ENCODE results near the gene CAPN13.

Gene CAPN13

GRCh38 chr2:30681022-30681421, 126.2 kb downstream of the CAPN13 start:
- Histone ChIP-seq H3F3A (ENCODE audit: insufficient read depth, low read length) (no peaks in the 10 kb centered on the region), H3K4me1 (ENCODE audit: low read length) (no peaks in the 10 kb centered on the region), H3K9me3 (replicated peaks; ENCODE audit: insufficient read depth, low read length) (no peaks in the 10 kb centered on the region), H3K9me2 (replicated peaks; ENCODE audit: insufficient read depth, low read length) (no peaks in the 10 kb centered on the region), H3K36me3 (replicated peaks; ENCODE audit: insufficient read depth, low read length) (no peaks in the 10 kb centered on the region), H3K27ac (ENCODE audit: low read length) (no peak overlapping the region), H3K9ac (ENCODE audit: low read length) (no peak overlapping the region), H3K4me3 (ENCODE audit: low read length) (no peak overlapping the region), H3K27me3 (replicated peaks; ENCODE audit: insufficient read depth, low read length) (no peaks in the 10 kb centered on the region), H3K79me2 (ENCODE audit: low read length) (no peaks in the 10 kb centered on the region), H2AFZ (ENCODE audit: low read length) (no peak overlapping the region), H3K4me2 (ENCODE audit: low read depth, low read length) (no peak overlapping the region), H4K20me1 (ENCODE audit: insufficient read depth, low read length) (no peaks in the 10 kb centered on the region)
- no peak for TF ChIP-seq CTCF (IDR thresholded peaks at IDR 0.05; ENCODE audit: low read length)
- TF ChIP-seq EZH2phosphoT487 (IDR thresholded peaks at IDR 0.05; ENCODE audit: low read length), result no peak
- TF ChIP-seq EZH2 (optimal IDR thresholded peaks at IDR 0.05; ENCODE audit: low read depth, low read length), result no peak
- DNase-seq, result no peak

DNA sequence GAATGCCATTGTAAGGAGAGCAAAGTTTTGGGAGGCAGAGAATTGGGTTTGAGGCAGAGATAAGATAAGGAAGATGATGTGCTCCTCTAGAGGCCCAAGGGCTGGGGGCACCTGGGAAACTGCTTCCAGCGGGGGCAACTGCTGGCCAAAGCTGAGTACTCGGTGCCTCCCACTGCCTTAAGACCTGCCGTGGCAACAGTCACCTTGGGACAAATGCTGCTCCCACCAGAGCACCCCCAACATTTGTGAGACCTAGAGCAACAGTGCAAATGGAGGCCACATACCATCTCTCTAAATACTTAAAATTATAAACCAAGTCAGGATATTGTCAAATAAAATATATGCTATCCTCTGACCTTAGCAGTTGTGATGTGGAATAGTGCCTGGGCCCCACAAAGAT, 127.1 kb downstream of the CAPN13 start:
- no peaks in the 10 kb centered on the region for H3K27me3 ChIP-seq (replicated peaks; ENCODE audit: insufficient read depth, low read length)
- H4K20me1 ChIP-seq (ENCODE audit: insufficient read depth, low read length), result no peaks in the 10 kb centered on the region
- DNase-seq, result no peak
- H2AFZ ChIP-seq (ENCODE audit: low read length), result no peak overlapping the region
- H3K4me1 ChIP-seq (ENCODE audit: low read length), result no peaks in the 10 kb centered on the region
- H3F3A ChIP-seq (ENCODE audit: insufficient read depth, low read length), result no peaks in the 10 kb centered on the region
- H3K4me3 ChIP-seq (ENCODE audit: low read length), result no peak overlapping the region
- no peaks in the 10 kb centered on the region for H3K9me3 ChIP-seq (replicated peaks; ENCODE audit: insufficient read depth, low read length)
- no peak overlapping the region for H3K4me2 ChIP-seq (ENCODE audit: low read depth, low read length)
- TF ChIP-seq CTCF (IDR thresholded peaks at IDR 0.05; ENCODE audit: low read length) (no peak), EZH2 (optimal IDR thresholded peaks at IDR 0.05; ENCODE audit: low read depth, low read length) (no peak), EZH2phosphoT487 (IDR thresholded peaks at IDR 0.05; ENCODE audit: low read length) (no peak)
- H3K79me2 ChIP-seq (ENCODE audit: low read length), result no peaks in the 10 kb centered on the region
- H3K27ac ChIP-seq (ENCODE audit: low read length), result no peak overlapping the region
- no peak overlapping the region for H3K9ac ChIP-seq (ENCODE audit: low read length)
- H3K9me2 ChIP-seq (replicated peaks; ENCODE audit: insufficient read depth, low read length), result no peaks in the 10 kb centered on the region
- H3K36me3 ChIP-seq (replicated peaks; ENCODE audit: insufficient read depth, low read length), result no peaks in the 10 kb centered on the region

DNA sequence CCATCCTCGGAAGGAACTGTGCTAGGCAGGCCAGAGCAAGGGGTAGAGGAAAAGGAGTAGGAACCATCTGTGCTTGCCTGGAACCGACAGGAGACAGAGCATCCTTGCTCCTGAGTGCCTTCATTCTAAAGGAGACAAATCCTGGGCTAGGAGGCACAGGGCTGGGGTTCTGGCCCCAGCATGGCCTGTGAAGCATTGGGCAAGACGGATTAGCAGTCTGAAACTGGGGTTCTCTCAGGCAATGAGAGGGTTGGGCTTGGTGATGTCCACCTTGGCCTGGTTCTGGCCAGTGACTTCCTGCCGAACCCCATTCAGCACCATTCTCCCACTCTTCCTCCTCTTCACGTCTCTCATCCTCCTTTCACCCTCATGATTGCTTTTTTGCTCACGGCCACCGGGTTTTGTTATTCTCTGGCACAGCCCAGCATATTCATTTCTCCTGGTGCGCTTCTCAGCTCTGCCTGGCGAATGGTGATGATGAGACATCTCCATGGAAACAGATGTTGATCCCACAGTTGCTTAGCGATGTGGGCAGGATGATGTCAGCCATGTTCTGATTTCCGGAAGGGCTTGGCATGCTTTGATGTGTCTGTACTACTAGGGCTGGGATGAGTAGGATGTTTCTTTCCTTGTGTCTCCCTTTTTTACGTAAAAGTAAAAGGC, 127.7 kb downstream of the CAPN13 start:
- Histone ChIP-seq H3K9ac (ENCODE audit: low read length) (no peak overlapping the region), H3K4me1 (ENCODE audit: low read length) (no peaks in the 10 kb centered on the region), H3K27ac (ENCODE audit: low read length) (no peak overlapping the region), H3K4me3 (ENCODE audit: low read length) (no peak overlapping the region), H3K79me2 (ENCODE audit: low read length) (no peaks in the 10 kb centered on the region), H3K4me2 (ENCODE audit: low read depth, low read length) (no peak overlapping the region), H3K36me3 (replicated peaks; ENCODE audit: insufficient read depth, low read length) (no peaks in the 10 kb centered on the region), H4K20me1 (ENCODE audit: insufficient read depth, low read length) (no peaks in the 10 kb centered on the region), H3K9me2 (replicated peaks; ENCODE audit: insufficient read depth, low read length) (no peaks in the 10 kb centered on the region), H2AFZ (ENCODE audit: low read length) (no peak overlapping the region), H3K9me3 (replicated peaks; ENCODE audit: insufficient read depth, low read length) (no peaks in the 10 kb centered on the region), H3F3A (ENCODE audit: insufficient read depth, low read length) (no peaks in the 10 kb centered on the region), H3K27me3 (replicated peaks; ENCODE audit: insufficient read depth, low read length) (no peaks in the 10 kb centered on the region)
- DNase-seq, result no peak
- no peak for TF ChIP-seq EZH2phosphoT487 (IDR thresholded peaks at IDR 0.05; ENCODE audit: low read length)
- TF ChIP-seq EZH2 (optimal IDR thresholded peaks at IDR 0.05; ENCODE audit: low read depth, low read length), result no peak
- no peak for TF ChIP-seq CTCF (IDR thresholded peaks at IDR 0.05; ENCODE audit: low read length)
